GM12865 (cell line): Measurements from ENCODE around the gene C3orf70.
A peak's percentile ranks its signal among the peaks of the same experiment; 100 is the strongest.

Source experiments
- DNase-seq: peaks from one replicate; pipeline ENCODE4 v3.0.0; 2010; ENCODE audit warnings: low read depth
- H3K4me3 ChIP-seq: 2 replicates; pipeline ENCODE4 v1.5.1; 2011; ENCODE audit warnings: mild to moderate bottlenecking, low read depth, low read length, control low read depth
- CTCF ChIP-seq: IDR thresholded peaks from 2 replicates; pipeline ENCODE4 v1.5.1; 2011; ENCODE audit warnings: low read length, control low read depth, low read depth, inconsistent platforms; ENCODE audit not compliant: insufficient read depth; ENCODE audit errors: missing control alignments

C3orf70 gene

DNA sequence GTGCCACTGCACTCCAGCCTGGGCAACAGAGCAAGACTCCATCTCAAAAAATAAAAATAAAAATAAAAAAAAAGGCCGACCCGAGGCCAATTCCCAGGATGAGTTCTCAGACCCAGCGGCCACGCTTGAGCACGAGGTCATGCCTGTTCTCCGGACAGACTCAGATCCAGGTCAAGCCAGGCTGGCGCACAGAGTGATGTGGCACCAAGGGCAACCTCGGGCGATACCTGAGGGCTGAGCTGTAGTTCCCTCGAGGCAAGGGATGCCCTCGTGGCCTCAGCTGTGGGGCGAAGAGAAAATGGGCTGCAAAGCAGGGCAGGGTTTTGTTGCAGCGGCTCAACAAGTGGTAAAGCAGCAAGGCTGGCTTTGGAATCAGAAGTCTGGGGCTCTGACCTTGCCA lies 77.3 kb downstream of the C3orf70 start:
- no peak overlapping the region for H3K4me3 ChIP-seq
- TF ChIP-seq CTCF = no peak
- DNase-seq = no peak

DNA sequence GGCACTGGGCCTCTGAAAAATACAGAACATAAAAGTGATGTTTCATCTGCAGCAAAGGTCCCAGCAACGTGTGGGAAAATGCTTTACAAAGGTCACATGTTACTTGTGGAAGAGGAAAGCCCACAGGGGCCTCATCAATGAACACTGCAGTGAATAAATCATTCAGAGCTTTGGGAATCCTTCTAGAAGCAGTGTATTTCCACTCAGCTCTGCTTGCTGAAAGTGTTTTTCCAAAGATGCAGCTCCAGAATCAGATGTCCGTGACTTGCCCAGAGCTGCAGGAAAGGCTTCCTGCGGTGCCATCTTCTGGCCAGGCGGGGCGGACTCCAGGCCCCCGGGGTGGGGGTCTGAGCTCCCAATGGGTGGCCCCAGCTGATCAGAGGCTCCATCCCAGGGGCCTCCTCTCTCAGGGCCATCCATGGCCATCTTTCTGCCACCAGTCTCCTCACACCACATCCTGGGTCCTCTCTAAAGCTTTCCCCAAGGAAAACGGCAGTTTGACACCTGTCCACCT lies 81.5 kb downstream of the C3orf70 start:
- no peak for DNase-seq
- no peak overlapping the region for H3K4me3 ChIP-seq
- no peak for TF ChIP-seq CTCF

DNA sequence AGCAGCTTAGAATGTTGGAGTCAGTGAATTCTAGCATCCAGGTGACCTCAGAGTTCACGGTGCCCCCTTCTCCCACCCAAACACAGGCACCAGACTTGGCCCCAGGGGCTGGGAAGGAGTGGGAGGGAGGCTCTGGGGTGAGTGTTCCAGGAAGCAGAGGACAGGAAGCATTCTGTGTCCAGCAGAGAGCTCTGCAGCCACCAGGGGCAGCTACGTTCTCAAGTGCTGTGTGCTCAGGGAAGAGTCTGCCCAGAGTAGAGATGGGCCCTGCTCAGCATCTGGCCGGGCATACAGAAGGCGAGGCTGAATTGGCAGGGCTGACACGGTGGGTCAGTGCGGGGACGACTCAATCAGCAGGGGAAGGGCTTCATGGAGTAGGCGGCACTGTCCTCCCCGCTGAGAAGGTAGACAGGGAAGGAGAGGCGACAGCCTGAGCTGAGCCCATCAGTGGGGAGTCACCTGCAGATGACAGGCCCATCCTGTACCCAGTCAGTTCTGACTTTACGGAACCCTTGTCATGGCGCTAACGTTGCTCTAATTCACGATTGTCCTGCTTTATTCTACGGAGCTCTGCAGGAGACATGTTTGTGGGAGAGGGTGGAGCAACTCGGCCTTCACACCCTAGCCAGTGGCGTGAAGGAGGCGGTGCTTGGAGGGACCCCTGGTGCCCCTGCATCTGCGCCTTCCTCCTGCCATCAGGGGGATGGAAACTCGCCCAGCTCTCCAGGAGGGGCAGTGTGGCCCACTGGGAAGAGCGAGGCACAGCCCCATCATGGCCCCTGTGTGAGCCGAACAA lies 82.2 kb downstream of the C3orf70 start:
- no peak overlapping the region for H3K4me3 ChIP-seq
- no peak for TF ChIP-seq CTCF
- peak; percentile 12 for DNase-seq

DNA sequence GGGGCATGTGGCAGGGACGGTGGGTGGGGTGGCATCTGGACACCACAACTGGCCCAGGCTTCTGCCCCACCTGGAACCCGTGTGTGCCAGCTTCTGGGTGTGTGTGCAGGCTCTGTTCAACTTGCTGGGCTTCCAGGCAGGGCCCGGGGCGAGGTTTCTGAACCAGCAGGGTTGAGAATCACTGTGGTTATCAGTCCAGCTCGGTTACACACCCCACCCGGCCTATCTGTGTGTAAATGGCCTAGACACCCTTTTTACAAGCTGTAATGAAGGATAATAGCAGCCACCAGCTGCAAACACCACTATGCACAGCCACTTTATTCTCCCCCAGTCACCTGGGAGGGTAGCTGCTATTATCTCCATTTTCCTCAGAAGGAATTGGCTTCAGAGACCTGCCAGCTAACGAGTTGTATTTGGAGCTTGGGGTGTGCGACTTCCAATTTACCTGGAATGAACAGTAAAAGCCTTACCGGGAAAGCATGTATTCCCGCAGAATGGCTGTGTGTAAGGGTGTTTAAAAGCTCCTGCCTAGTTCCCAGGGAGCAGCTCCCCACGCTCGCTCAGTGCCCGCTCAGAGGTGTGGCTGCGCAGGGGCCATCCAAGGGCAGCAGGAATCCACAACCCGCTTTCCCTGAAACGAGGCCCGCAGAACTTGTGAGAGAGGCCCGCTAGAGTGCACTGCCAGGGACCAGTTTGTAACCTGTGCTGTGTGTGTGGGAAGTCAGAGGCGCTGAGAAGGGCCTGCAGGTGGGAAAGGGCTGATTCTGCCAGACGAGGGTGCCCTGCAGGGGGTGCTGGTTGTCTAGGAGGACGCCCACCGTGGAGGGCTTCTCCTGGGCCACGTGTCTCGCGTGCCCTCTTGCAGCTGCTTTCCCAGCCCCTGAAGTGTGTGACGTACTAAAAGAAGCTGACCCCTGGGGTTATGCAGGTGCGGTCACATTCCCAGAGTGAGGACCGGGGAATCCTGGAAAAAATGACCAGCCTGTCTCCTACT lies 83.5 kb downstream of the C3orf70 start:
- TF ChIP-seq CTCF = no peak
- no peak for DNase-seq
- no peak overlapping the region for H3K4me3 ChIP-seq

- H3K4me3 ChIP-seq = no peak overlapping the region
- DNase-seq = no peak
- TF ChIP-seq CTCF = no peak
These were observed 85.7 kb downstream of the C3orf70 start for GRCh38 chr3:185067173-185067572.

DNA sequence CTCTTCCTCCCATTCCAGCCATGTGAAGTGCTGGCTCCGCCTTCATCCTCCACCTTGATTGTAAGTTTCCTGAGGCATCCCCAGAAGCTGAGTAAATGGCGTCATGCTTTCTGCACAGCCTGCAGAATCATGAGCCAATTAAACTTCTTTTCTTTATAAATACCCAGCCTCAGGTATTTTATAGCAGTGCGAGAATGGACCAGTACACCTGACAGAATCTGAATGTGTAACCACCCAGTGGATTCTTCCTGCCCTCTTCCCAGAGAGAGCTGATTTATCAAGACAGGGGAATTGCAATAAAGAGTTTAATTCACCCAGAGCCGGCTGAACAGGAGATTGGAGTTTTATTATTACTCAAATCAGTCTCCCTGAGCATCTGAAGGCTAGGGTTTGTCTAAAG lies 86.6 kb downstream of the C3orf70 start:
- no peak for TF ChIP-seq CTCF
- no peak for DNase-seq
- no peak overlapping the region for H3K4me3 ChIP-seq
